Measurements from ENCODE around the gene ZNF804B. TPM values are rescaled to one million over a fixed set of nuclear protein-coding genes. Genes with fewer than 3 reads are reported as not detected.

The ZNF804B gene
- total and polyA plus RNA-seq, 12 donors = 0.04 to 0.09 (median 0.08) TPM; not detected in 7

GRCh38 chr7:89357121-89357520 lies 597.6 kb downstream of the ZNF804B start:
- no peaks in the 10 kb centered on the region for H3K36me3 ChIP-seq (replicated peaks in 1 of 2)
- H3K4me3 ChIP-seq = no peak overlapping the region
- intact Hi-C loops (cut with DNase I) = no loop called here
- DNase-seq = no peak
- H3K27me3 ChIP-seq = no peaks in the 10 kb centered on the region
- no peaks in the 10 kb centered on the region for H3K9me3 ChIP-seq (replicated peaks in 1 of 3)
- TF ChIP-seq CTCF (IDR thresholded peaks at IDR 0.05) (no peak), POLR2A (IDR thresholded peaks at IDR 0.05) (no peak)
- no peak overlapping the region for H3K27ac ChIP-seq
- H3K4me1 ChIP-seq (replicated peaks in 1 of 2) = no peaks in the 10 kb centered on the region
- WGBS, 4 donors = 15 to 69% (median 30%) methylated on average over 1 of the region's 1 CpG

- TF ChIP-seq CTCF (IDR thresholded peaks at IDR 0.05) (no peak), POLR2A (IDR thresholded peaks at IDR 0.05) (no peak)
- Histone ChIP-seq H3K27me3 (no peaks in the 10 kb centered on the region), H3K27ac (no peak overlapping the region), H3K36me3 (replicated peaks in 1 of 2) (no peaks in the 10 kb centered on the region), H3K4me3 (no peak overlapping the region), H3K4me1 (replicated peaks in 1 of 2) (no peaks in the 10 kb centered on the region), H3K9me3 (replicated peaks in 1 of 3) (no peaks in the 10 kb centered on the region)
- DNase-seq = no peak
- 66 to 82% (median 73%) methylated on average over 3 of the region's 3 CpGs for WGBS, 4 donors
- intact Hi-C loops (cut with DNase I) = no loop called here
These were observed 617.7 kb downstream of the ZNF804B start for GRCh38 chr7:89377219-89377618.

GRCh38 chr7:89385411-89385810 lies 625.9 kb downstream of the ZNF804B start:
- Histone ChIP-seq H3K4me1 (replicated peaks in 1 of 2) (no peaks in the 10 kb centered on the region), H3K27ac (no peak overlapping the region), H3K36me3 (replicated peaks in 1 of 2) (no peaks in the 10 kb centered on the region), H3K9me3 (replicated peaks in 1 of 3) (no peaks in the 10 kb centered on the region), H3K4me3 (no peak overlapping the region), H3K27me3 (no peaks in the 10 kb centered on the region)
- TF ChIP-seq CTCF (IDR thresholded peaks at IDR 0.05) (no peak), POLR2A (IDR thresholded peaks at IDR 0.05) (no peak)
- no peak for DNase-seq
- WGBS, 4 donors = 81 to 89% (median 85%) methylated on average over 1 of the region's 1 CpG
- intact Hi-C loops (cut with DNase I) = no loop called here

Small RNAs within 50 kb of the gene (small RNA-seq; reads per million reads assigned to genes)
- gene AC002127.1 = 0 reads per million in 2 donors

Other genes starting within 250 kb of the ZNF804B start
- gene TEX47, start 36.0 kb downstream of the ZNF804B start, total RNA-seq = not detected
- not detected for gene TEX47, start 36.0 kb downstream of the ZNF804B start, polyA plus RNA-seq

Data from adrenal gland (tissue), 12 donors.